ENCODE results near the gene FYCO1. TPM values are rescaled to one million over a fixed set of nuclear protein-coding genes. Genes with fewer than 3 reads are reported as not detected.

FYCO1 gene
- total RNA-seq, 6 experiments from 2014 or later: 20.8 to 30.7 (median 27.2) TPM

DNA sequence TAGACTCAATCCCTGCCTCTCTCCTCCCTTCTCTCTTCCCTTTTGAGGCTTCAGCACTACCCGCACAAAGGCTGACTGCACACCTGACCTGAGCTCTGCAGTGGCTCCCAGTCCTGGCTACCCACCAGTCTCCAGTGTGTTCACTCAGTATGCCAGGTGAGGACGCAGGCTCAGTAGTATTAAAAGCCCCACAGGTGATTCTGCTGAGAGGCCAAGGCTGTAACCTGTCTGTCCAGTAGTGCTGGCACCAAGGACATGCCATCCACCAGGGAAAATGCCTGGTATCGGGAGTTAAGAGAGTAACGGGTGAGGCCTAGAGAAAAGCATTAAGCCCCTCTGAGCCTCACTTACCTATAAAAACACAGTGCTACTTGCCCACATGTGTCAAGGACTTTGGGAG is 20.9 kb downstream of the FYCO1 start:
- Mint-ChIP-seq H3K27me3 (ENCODE audit: insufficient read depth) (no peaks in the 10 kb centered on the region), H3K4me1 (ENCODE audit: low read depth) (peaks cover 26% of the 10 kb centered on the region), H3K4me3 (no peak overlapping the region), H3K27ac (no peak overlapping the region), H3K9me3 (no peaks in the 10 kb centered on the region), H3K36me3 (ENCODE audit: low read depth) (peaks cover 54% of the 10 kb centered on the region)
- TF ChIP-seq, protein P1, sequence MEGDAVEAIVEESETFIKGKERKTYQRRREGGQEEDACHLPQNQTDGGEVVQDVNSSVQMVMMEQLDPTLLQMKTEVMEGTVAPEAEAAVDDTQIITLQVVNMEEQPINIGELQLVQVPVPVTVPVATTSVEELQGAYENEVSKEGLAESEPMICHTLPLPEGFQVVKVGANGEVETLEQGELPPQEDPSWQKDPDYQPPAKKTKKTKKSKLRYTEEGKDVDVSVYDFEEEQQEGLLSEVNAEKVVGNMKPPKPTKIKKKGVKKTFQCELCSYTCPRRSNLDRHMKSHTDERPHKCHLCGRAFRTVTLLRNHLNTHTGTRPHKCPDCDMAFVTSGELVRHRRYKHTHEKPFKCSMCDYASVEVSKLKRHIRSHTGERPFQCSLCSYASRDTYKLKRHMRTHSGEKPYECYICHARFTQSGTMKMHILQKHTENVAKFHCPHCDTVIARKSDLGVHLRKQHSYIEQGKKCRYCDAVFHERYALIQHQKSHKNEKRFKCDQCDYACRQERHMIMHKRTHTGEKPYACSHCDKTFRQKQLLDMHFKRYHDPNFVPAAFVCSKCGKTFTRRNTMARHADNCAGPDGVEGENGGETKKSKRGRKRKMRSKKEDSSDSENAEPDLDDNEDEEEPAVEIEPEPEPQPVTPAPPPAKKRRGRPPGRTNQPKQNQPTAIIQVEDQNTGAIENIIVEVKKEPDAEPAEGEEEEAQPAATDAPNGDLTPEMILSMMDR (IDR thresholded peaks at IDR 0.05): no peak
- no peak for DNase-seq

DNA sequence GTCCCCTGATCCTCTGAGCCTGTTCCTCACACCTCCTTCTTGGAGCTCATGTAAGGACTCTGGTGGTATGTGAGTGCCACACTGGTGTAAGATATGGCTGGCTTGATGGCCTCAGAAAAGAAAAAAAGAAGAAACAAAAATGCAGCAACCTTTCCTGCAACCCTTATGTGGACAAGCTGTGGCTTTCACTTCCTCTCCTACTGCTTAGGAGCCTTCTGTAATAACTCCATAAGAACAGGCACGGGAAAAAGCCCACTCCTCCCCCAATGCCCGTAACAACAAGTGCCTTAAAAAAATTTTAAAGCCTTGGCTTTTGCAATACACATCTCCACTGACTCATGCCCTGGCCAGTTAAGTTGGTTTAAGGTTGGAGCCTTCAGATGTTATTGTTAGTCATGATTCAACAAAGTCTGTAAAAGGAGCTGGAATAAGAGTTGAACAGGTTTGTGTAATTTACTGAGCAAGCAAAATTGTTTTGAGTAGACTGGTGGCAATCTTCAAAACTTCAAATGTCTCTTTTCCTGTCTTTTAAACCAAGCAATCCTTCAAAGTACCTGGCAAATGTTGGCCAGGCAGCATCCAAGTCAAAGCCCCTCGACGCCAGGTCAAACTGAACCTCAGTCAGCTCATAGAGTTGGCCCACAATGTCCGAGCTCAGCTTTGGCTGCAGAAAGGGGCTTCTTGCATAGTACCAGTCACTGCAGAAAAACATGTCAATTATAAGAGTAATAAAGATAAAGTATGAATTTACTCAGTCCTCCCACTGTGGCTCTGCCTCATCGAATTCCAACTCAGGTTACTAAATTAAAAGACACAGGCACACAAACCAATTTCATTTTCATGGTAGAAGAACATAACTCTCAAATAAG is 22.9 kb downstream of the FYCO1 start:
- Mint-ChIP-seq H3K27ac (peak overlapping the region; percentile 70), H3K27me3 (ENCODE audit: insufficient read depth) (peaks cover 4% of the 10 kb centered on the region), H3K36me3 (ENCODE audit: low read depth) (peaks cover 44% of the 10 kb centered on the region), H3K4me1 (ENCODE audit: low read depth) (peaks cover 40% of the 10 kb centered on the region), H3K4me3 (peak overlapping the region; percentile 47; the same call in 1 of the 2 replicates), H3K9me3 (no peaks in the 10 kb centered on the region)
- TF ChIP-seq, protein P1 (IDR thresholded peaks at IDR 0.05): no peak
- peak; percentile 91 for DNase-seq

- H3K4me1 Mint-ChIP-seq (ENCODE audit: low read depth): peaks cover 40% of the 10 kb centered on the region
- peaks cover 4% of the 10 kb centered on the region for H3K27me3 Mint-ChIP-seq (ENCODE audit: insufficient read depth)
- DNase-seq: no peak
- TF ChIP-seq, protein P1 (IDR thresholded peaks at IDR 0.05): no peak
- no peak overlapping the region for H3K4me3 Mint-ChIP-seq
- no peaks in the 10 kb centered on the region for H3K9me3 Mint-ChIP-seq
- no peak overlapping the region for H3K27ac Mint-ChIP-seq
- H3K36me3 Mint-ChIP-seq (ENCODE audit: low read depth): peaks cover 34% of the 10 kb centered on the region
Measured at GRCh38 chr3:45969953-45970352, 25.7 kb downstream of the FYCO1 start.

- H3K36me3 Mint-ChIP-seq (ENCODE audit: low read depth): peaks cover 31% of the 10 kb centered on the region
- DNase-seq: no peak
- H3K4me1 Mint-ChIP-seq (ENCODE audit: low read depth): peaks cover 40% of the 10 kb centered on the region
- H3K4me3 Mint-ChIP-seq: no peak overlapping the region
- peaks cover 4% of the 10 kb centered on the region for H3K27me3 Mint-ChIP-seq (ENCODE audit: insufficient read depth)
- no peak overlapping the region for H3K27ac Mint-ChIP-seq
- TF ChIP-seq, protein P1 (IDR thresholded peaks at IDR 0.05): no peak
- no peaks in the 10 kb centered on the region for H3K9me3 Mint-ChIP-seq
Measured at GRCh38 chr3:45969116-45969515, 26.5 kb downstream of the FYCO1 start.

DNA sequence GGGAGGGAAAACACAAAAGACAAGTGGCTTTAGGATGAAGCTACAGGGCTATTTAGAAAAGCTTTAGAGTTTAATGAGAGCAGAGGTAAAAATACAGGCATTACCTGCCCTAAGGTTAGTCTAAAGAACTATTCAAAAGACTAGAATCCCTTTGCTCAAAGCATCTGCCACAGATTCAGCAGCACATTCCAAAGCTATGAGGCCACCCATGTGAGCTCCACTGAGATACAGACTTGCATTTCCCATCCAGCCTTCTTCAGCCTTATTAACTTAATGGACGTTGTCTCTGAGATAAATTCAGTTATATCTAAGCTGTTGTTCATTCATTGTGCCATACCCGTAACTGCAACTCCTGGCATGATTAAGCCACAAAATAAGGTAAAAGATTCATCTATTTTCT is 26.9 kb downstream of the FYCO1 start:
- TF ChIP-seq, protein P1 (IDR thresholded peaks at IDR 0.05): no peak
- peaks cover 40% of the 10 kb centered on the region for H3K4me1 Mint-ChIP-seq (ENCODE audit: low read depth)
- H3K4me3 Mint-ChIP-seq: no peak overlapping the region
- H3K9me3 Mint-ChIP-seq: no peaks in the 10 kb centered on the region
- H3K27ac Mint-ChIP-seq: no peak overlapping the region
- peaks cover 35% of the 10 kb centered on the region for H3K36me3 Mint-ChIP-seq (ENCODE audit: low read depth)
- H3K27me3 Mint-ChIP-seq (ENCODE audit: insufficient read depth): peaks cover 4% of the 10 kb centered on the region
- DNase-seq: peak; percentile 57

All from HFFc6 (cell line).